K562 (cell line): ENCODE data around the gene HCRTR1. TPM values are rescaled to one million over a fixed set of nuclear protein-coding genes. Genes with fewer than 3 reads are reported as not detected.

Source experiments
- CHD4 ChIP-seq: fragments of 200-600 bp; sonication (generic); IDR thresholded peaks from 3 replicates; pipeline ENCODE4 v1.6.1; 2012; ENCODE audit warnings: low read depth, mild to moderate bottlenecking, mixed read lengths, low read length, inconsistent platforms; ENCODE audit not compliant: insufficient read depth, insufficient replicate concordance, poor library complexity, severe bottlenecking
- CTCFL ChIP-seq: IDR thresholded peaks from 2 replicates; pipeline ENCODE4 v1.6.1; 2011; ENCODE audit warnings: borderline replicate concordance, low read depth, mild to moderate bottlenecking, moderate library complexity, low read length; ENCODE audit not compliant: insufficient read depth, poor library complexity, severe bottlenecking
- EHMT2 ChIP-seq: fragments of 450-650 bp; IDR thresholded peaks from 2 replicates; pipeline ENCODE4 v1.6.1; 2018; ENCODE audit warnings: antibody characterized with exemption
- HEY1 ChIP-seq: fragments of 250-450 bp; sonication (Bioruptor Pico); IDR thresholded peaks from 2 replicates; pipeline ENCODE4 v1.5.0; 2020; ENCODE audit warnings: mild to moderate bottlenecking, moderate library complexity, borderline replicate concordance
- KLF16 ChIP-seq: IDR thresholded peaks from 2 replicates; pipeline ENCODE4 v1.6.1; 2016; ENCODE audit warnings: antibody characterized with exemption
- PCBP1 ChIP-seq: fragments of 200-400 bp; formaldehyde crosslinking; IDR thresholded peaks from 2 replicates; pipeline ENCODE4 v1.6.1; 2018; ENCODE audit warnings: mild to moderate bottlenecking, low read depth, low read length; ENCODE audit not compliant: poor library complexity, severe bottlenecking
- RBM39 ChIP-seq: fragments of 200-400 bp; formaldehyde crosslinking; optimal IDR thresholded peaks from 2 replicates; pipeline ENCODE3; 2018; ENCODE audit warnings: low read depth, low read length
- REST ChIP-seq, 2 experiments: fragments of 450-650 bp; formaldehyde crosslinking in 1 of 2; IDR thresholded peaks; 2 replicates each; pipeline versions ENCODE4 v1.4.0 to v1.6.1; 2014 to 2020; ENCODE audit warnings: mild to moderate bottlenecking in 2 of 2, borderline replicate concordance in 1 of 2, low read depth in 1 of 2
- SMC3 ChIP-seq: conservative IDR thresholded peaks from 2 replicates; pipeline ENCODE4 v1.6.1; 2011; ENCODE audit warnings: low read depth, low read length, improper control_type of control experiment; ENCODE audit not compliant: insufficient read depth
- THRAP3 ChIP-seq: fragments of 450-650 bp; IDR thresholded peaks from 2 replicates; pipeline ENCODE4 v1.6.1; 2016; ENCODE audit warnings: mild to moderate bottlenecking, inconsistent platforms, borderline replicate concordance
- ZNF282 ChIP-seq: sonication (generic); formaldehyde crosslinking; IDR thresholded peaks from 2 replicates; pipeline ENCODE4 v1.8.1; 2023; ENCODE audit warnings: missing genetic modification reagents
- ZNF445 ChIP-seq: fragments of 250-450 bp; sonication (Bioruptor Pico); IDR thresholded peaks from 2 replicates; pipeline ENCODE4 v1.4.0; 2020; ENCODE audit warnings: low read depth, mild to moderate bottlenecking, moderate library complexity
- ZNF644 ChIP-seq: fragments of 200-800 bp; sonication (Bioruptor generic); IDR thresholded peaks from 2 replicates; pipeline ENCODE4 v1.6.1; 2016; ENCODE audit warnings: low read depth, missing genetic modification characterization, missing compliant biosample characterization
- polyA plus RNA-seq, 8 experiments: library from polyadenylated mRNA; depleted of rRNA in 4 of 8; stranded (reverse) in 5 of 8; unstranded in 3 of 8; fragments of >200 nt; fragmentation: Nextera tagmentation in 2 of 8; fragmentation: Illumina TruSeq in 1 of 8; extraction: Ambion mirVana in 2 of 8; extraction: Trizol in 1 of 8; gene quantifications; 2 replicates each; pipeline versions ENCODE4 v1.2.1 to v1.2.3, GENCODE V29; 2011 to 2014; ENCODE audit warnings: inconsistent platforms in 1 of 8, missing spikeins in 1 of 8
- total RNA-seq, 7 experiments: library from RNA; depleted of rRNA in 6 of 7; stranded (reverse); fragments of >200 nt in 6 of 7; fragmentation: Illumina TruSeq in 2 of 7; extraction: Trizol in 2 of 7; gene quantifications; 2 replicates each; pipeline versions ENCODE4 v1.2.1 to v1.2.3, GENCODE V29; 2011 to 2021; ENCODE audit warnings: low replicate concordance in 1 of 7

The HCRTR1 gene
- total and polyA plus RNA-seq, 9 of the 15 experiments (the other 6 are each of a cell fraction or from before 2014, with no cell fraction given) = not detected

- TF ChIP-seq CTCFL = no peak
- peak; percentile 31; the same call in 1 of the 2 replicates for TF ChIP-seq SMC3
- TF ChIP-seq ZNF445 (CRISPR knock-in tag) = no peak
- TF ChIP-seq ZNF282 (CRISPR knock-in tag) = 0 out of 2 replicates have a peak, but pooled peaks have one; percentile 35
- no peak for TF ChIP-seq THRAP3
- no peak for TF ChIP-seq ZNF644 (tag)
- no peak for TF ChIP-seq CHD4
- no peak for TF ChIP-seq RBM39
- no peak for TF ChIP-seq HEY1 (CRISPR knock-in tag)
- TF ChIP-seq PCBP1 = peak; percentile 97
- TF ChIP-seq KLF16 = 0 out of 2 replicates have a peak, but pooled peaks have one; percentile 17
- 0 out of 2 replicates have a peak, but pooled peaks have one; percentile 25 for TF ChIP-seq REST (IDR thresholded peaks at IDR 0.05; ENCODE audit: borderline replicate concordance)
- no peak for TF ChIP-seq REST (CRISPR knock-in tag; IDR thresholded peaks at IDR 0.05; ENCODE audit: low read depth)
- no peak for TF ChIP-seq EHMT2
Measured at GRCh38 chr1:31617916-31618746, 642 bp downstream of the HCRTR1 start (continued).
